ENCODE results near the gene RFX8. TPM values are rescaled to one million over a fixed set of nuclear protein-coding genes. Genes with fewer than 3 reads are reported as not detected.

Gene RFX8
- total RNA-seq, 1 donor from 2014 or later, result not detected

DNA sequence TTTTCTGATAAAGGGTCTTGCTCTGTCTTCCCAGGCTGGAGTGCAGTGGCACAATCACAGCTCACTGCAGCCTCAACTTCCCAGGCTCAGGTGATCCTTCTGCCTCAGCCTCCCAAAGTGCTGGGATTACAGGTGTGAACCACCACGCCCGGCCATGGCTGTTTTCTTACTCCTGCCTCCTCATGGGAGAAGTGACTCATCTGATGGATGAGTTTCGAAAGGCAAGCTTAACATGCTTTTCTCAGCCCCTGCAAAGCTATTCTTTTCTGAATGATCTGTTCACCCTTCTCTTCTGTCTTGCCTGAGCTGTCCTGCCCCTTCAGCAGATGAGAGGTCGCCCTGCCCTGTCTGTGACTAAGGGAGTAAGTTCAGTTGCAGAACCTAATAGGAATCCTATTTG is 86.7 kb downstream of the RFX8 start:
- ATAC-seq, result no peak
- no peak overlapping the region for H3K27ac ChIP-seq
- no peaks in the 10 kb centered on the region for H3K9me3 ChIP-seq
- no peak for DNase-seq
- peaks cover 58% of the 10 kb centered on the region for H3K27me3 ChIP-seq (ENCODE audit: low read depth)
- intact Hi-C loops (cut with DNase I), result no loop called here
- no peak overlapping the region for H3K4me3 ChIP-seq
- H3K4me1 ChIP-seq, result peaks cover 16% of the 10 kb centered on the region
- TF ChIP-seq, protein P1, sequence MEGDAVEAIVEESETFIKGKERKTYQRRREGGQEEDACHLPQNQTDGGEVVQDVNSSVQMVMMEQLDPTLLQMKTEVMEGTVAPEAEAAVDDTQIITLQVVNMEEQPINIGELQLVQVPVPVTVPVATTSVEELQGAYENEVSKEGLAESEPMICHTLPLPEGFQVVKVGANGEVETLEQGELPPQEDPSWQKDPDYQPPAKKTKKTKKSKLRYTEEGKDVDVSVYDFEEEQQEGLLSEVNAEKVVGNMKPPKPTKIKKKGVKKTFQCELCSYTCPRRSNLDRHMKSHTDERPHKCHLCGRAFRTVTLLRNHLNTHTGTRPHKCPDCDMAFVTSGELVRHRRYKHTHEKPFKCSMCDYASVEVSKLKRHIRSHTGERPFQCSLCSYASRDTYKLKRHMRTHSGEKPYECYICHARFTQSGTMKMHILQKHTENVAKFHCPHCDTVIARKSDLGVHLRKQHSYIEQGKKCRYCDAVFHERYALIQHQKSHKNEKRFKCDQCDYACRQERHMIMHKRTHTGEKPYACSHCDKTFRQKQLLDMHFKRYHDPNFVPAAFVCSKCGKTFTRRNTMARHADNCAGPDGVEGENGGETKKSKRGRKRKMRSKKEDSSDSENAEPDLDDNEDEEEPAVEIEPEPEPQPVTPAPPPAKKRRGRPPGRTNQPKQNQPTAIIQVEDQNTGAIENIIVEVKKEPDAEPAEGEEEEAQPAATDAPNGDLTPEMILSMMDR (IDR thresholded peaks at IDR 0.05), result no peak
- H3K36me3 ChIP-seq, result no peaks in the 10 kb centered on the region

DNA sequence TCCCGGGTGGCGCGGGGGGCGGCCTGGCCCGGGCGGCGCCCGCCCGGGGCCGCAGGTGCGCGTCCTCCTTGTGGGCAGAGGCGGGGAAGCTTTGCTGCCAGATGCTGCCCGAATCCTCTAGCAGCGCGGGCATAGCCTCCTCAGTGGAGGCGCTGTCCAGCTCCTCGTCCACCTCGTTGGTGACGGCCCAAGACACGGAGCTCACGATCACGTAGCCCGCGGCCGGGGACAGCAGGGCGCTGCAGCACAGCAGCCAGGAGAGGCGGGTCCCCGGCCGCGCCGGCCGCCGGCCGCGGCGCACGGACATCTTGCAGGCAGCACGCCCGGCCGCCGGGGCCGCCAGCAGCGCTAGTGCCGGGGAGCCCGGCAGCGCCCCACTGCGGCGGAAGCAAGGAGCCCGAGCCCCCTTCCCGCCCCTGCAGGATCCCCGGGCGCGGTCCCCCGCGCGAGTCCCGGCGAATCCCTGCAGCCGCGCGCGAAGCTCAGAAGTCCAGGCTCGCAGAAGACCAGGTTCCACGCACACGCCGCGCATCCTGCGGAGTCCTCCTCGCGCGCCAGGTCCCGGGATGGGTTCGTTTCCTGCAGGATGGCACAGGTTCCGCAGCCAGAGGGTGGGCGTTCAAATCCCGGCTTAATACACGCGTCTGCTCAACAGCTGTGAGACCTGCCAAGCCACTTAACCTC is 87.6 kb downstream of the RFX8 start, which contains the start of gene CREG2:
TSS of gene CREG2 (minus strand) at position 353 of the 684 bp plus-strand sequence. CDS start at position 307, 46 bp downstream.
- ATAC-seq (peak; percentile 86 to 90), DNase-seq (peak; percentile 77)
- no peak within 1 kb of the TSS for H3K27ac ChIP-seq
- TF ChIP-seq, protein P1 (IDR thresholded peaks at IDR 0.05), result peak; percentile 50
- intact Hi-C loops (cut with DNase I), result no loop called here
- H3K4me1 ChIP-seq, result peaks cover 16% of the 10 kb centered on the region
- peaks cover 58% of the 10 kb centered on the region for H3K27me3 ChIP-seq (ENCODE audit: low read depth)
- no peaks in the 10 kb centered on the region for H3K9me3 ChIP-seq
- H3K4me3 ChIP-seq, result peak within 1 kb of the TSS; percentile 47
- no peaks in the 10 kb centered on the region for H3K36me3 ChIP-seq

DNA sequence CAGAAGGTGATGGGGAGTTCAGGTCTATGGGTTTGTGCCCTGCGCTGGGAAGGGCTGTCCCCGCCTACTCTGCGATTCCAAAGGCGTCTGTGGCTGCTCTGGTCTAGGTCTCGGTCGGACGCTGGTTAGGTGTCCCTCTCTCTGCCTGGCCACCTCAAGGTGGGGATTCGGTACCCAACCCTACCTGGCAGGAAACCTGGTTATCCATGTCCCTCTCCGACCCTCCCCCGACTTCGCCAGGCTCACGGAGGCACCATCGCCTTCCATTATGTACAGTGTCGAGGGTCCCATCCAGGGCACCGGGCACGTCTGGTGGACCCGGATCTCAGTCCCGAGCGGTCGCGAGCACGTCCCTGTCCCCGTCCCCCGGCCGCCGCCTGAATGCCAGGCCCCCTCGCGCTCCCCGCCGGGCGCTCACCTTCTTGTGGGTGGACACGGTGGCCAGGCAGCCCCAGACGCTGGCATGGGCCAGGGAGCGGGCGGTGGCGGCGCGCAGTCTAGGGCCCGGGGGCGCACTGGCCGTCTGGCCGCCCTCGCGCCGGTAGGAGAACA is 88.2 kb downstream of the RFX8 start:
- Histone ChIP-seq H3K9me3 (no peaks in the 10 kb centered on the region), H3K4me1 (peaks cover 16% of the 10 kb centered on the region), H3K4me3 (peak overlapping the region; percentile 47), H3K27ac (no peak overlapping the region), H3K36me3 (no peaks in the 10 kb centered on the region), H3K27me3 (ENCODE audit: low read depth) (peaks cover 58% of the 10 kb centered on the region)
- TF ChIP-seq, protein P1 (IDR thresholded peaks at IDR 0.05), result no peak
- intact Hi-C loops (cut with DNase I), result no loop called here
- peak; percentile 55 to 74 for ATAC-seq
- no peak for DNase-seq

DNA sequence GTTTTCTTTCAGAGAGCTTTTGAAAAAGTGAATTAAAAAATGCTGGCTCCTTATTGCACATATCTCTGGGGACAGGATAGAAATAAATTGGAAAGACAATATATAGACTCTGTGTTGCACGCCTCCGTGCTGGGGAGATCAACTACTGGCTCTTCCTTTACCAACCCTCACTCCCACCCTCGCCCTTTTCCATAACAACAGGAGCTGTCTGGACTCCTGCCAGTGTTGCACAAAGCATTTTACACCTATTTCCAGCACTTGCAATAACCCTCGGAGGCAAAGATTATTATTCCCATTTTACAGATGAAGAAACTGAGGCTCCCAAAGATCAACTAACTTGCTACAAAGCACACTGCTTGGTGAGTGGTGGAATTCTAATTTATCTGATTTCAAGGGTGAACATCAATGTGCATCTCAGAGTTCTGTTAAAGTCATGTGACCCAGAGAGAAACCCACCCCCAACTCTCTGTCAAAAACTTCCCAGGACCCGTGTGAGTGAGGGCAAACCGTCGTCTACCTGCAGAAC is 91.8 kb downstream of the RFX8 start:
- TF ChIP-seq, protein P1 (IDR thresholded peaks at IDR 0.05), result no peak
- Histone ChIP-seq H3K36me3 (no peaks in the 10 kb centered on the region), H3K4me3 (no peak overlapping the region), H3K27ac (no peak overlapping the region), H3K9me3 (no peaks in the 10 kb centered on the region), H3K27me3 (ENCODE audit: low read depth) (peaks cover 37% of the 10 kb centered on the region), H3K4me1 (peaks cover 16% of the 10 kb centered on the region)
- no peak for ATAC-seq
- DNase-seq, result no peak
- intact Hi-C loops (cut with DNase I), result no loop called here

DNA sequence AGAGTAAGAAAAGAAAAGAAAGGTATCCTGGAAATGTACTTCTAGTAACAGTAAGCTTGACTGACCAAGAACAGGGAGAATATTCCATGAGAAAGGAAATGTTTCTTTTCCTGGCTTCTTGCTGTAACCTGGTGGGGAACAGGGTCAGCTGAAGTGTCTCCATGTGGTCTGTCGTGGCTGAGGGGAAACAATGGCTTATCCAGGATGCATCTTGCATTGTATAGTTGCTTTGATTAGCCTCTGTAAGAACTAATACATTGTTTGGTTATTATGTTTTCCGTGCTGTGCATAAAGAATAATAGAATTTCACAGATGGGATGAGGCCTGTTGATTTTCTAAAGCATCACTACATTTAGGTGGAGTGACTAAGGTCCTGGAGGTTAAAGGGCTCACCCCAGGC is 92.5 kb downstream of the RFX8 start:
- TF ChIP-seq, protein P1 (IDR thresholded peaks at IDR 0.05), result no peak
- Histone ChIP-seq H3K27ac (no peak overlapping the region), H3K4me1 (peaks cover 10% of the 10 kb centered on the region), H3K9me3 (no peaks in the 10 kb centered on the region), H3K36me3 (no peaks in the 10 kb centered on the region), H3K4me3 (no peak overlapping the region), H3K27me3 (ENCODE audit: low read depth) (peaks cover 31% of the 10 kb centered on the region)
- intact Hi-C loops (cut with DNase I), result no loop called here
- DNase-seq, result no peak
- ATAC-seq, result no peak
